Left ventricle myocardium superior (tissue), 1 donor: ENCODE results near the gene C14orf180. TPM values are rescaled to one million over a fixed set of nuclear protein-coding genes. Genes with fewer than 3 reads are reported as not detected.
A peak's percentile ranks its signal among the peaks of the same experiment; 100 is the strongest.

Experiments
- ATAC-seq: fragments of 200-7000 bp; cut with Tn5 transposase; one replicate; pipeline ENCODE4 v1.9.1; 2020; ENCODE audit warnings: mild to moderate bottlenecking, moderate library complexity
- DNase-seq: peaks from one replicate; pipeline ENCODE4 v3.0.0-alpha.2; 2020
- intact Hi-C: fragments of 100-400 bp; cut with micrococcal nuclease; formaldehyde crosslinking; loops from one replicate; pipeline ENCODE4 v1.11.0; 2022
- total RNA-seq: library from RNA; stranded (reverse); fragmentation: NEBNext Ultra II Directional; extraction: Animal tissue kit (Norgen Biotek cat#: 25700); gene quantifications from one replicate; pipeline ENCODE4 v1.2.1, GENCODE V29; 2021
- donor health status: DM: no; HTN: yes; CAD: no; lungs with severe emphysema.

The C14orf180 gene
- total RNA-seq, 1 donor from 2014 or later = 53.8 TPM

- ATAC-seq = no peak
- intact Hi-C loops = no loop called here
- no peak for DNase-seq
Measured at GRCh38 chr14:104598910-104599273, 19.3 kb downstream of the C14orf180 start.

- intact Hi-C loops = no loop called here
- ATAC-seq (no peak), DNase-seq (no peak)
Measured at GRCh38 chr14:104599446-104599845, 19.9 kb downstream of the C14orf180 start.

- no peak for DNase-seq
- intact Hi-C loops = no loop called here
Measured at GRCh38 chr14:104600141-104600643, 20.6 kb downstream of the C14orf180 start.

GRCh38 chr14:104600805-104601204, 21.2 kb downstream of the C14orf180 start:
- ATAC-seq (no peak), DNase-seq (no peak)
- intact Hi-C loops = no loop called here

More at GRCh38 chr14:104600141-104600643, 20.6 kb downstream of the C14orf180 start:
- no peak for ATAC-seq

- intact Hi-C loops = no loop called here
Measured at GRCh38 chr14:104601786-104602185, 22.2 kb downstream of the C14orf180 start.

GRCh38 chr14:104602315-104602932, 22.9 kb downstream of the C14orf180 start:
- ATAC-seq (no peak), DNase-seq (no peak)
- intact Hi-C loops = no loop called here

More at GRCh38 chr14:104601786-104602185, 22.2 kb downstream of the C14orf180 start:
- DNase-seq (no peak), ATAC-seq (no peak)

- intact Hi-C loops = no loop called here
- DNase-seq = no peak
- no peak for ATAC-seq
Measured at GRCh38 chr14:104602933-104603325, 23.4 kb downstream of the C14orf180 start.

GRCh38 chr14:104603711-104604401, 24.3 kb downstream of the C14orf180 start:
- intact Hi-C loops = no loop called here
- ATAC-seq = no peak
- DNase-seq = no peak

- intact Hi-C loops = no loop called here
- ATAC-seq = peak; percentile 89
- peak; percentile 65 for DNase-seq
Measured at GRCh38 chr14:104604458-104605449, 25.2 kb downstream of the C14orf180 start, which contains the start of gene TMEM179. TSS of gene TMEM179 (minus strand) at chr14:104604772. CDS start at chr14:104604741, 31 bp downstream.

- intact Hi-C loops = no loop called here
- ATAC-seq = no peak
- no peak for DNase-seq
Measured at GRCh38 chr14:104609666-104610065, 30.1 kb downstream of the C14orf180 start.

- DNase-seq (no peak), ATAC-seq (no peak)
- intact Hi-C loops = no loop called here
Measured at GRCh38 chr14:104610749-104611310, 31.3 kb downstream of the C14orf180 start.

- intact Hi-C loops = no loop called here
- ATAC-seq (no peak), DNase-seq (no peak)
Measured at GRCh38 chr14:104611881-104612280, 32.3 kb downstream of the C14orf180 start.

- no peak for DNase-seq
- intact Hi-C loops = no loop called here
- ATAC-seq = no peak
Measured at GRCh38 chr14:104614126-104614812, 34.7 kb downstream of the C14orf180 start.

GRCh38 chr14:104624939-104625338, 45.4 kb downstream of the C14orf180 start:
- DNase-seq = no peak
- intact Hi-C loops = no loop called here
- ATAC-seq = no peak

GRCh38 chr14:104632781-104633180, 53.2 kb downstream of the C14orf180 start:
- intact Hi-C loops = no loop called here
- no peak for DNase-seq
- ATAC-seq = no peak

GRCh38 chr14:104633276-104634137, 53.9 kb downstream of the C14orf180 start:
- DNase-seq (no peak), ATAC-seq (no peak)
- intact Hi-C loops = no loop called here

GRCh38 chr14:104634138-104634760, 54.7 kb downstream of the C14orf180 start:
- intact Hi-C loops = no loop called here
- DNase-seq (no peak), ATAC-seq (no peak)
